Mucosa of rectum (tissue), 2 donors: ENCODE data around the gene PHYHD1.
"Not testable (repeated sequence)": the region's sequence is repeated elsewhere in the genome, so short reads cannot be mapped to it uniquely, and the experiment has no call there.

Experiments
- H3K27ac ChIP-seq, 2 donors: one replicate each; pipeline ENCODE4 v1.7.0; 2013; ENCODE audit warnings: inconsistent platforms in 2 of 2, low read depth in 2 of 2, low read length in 2 of 2
- H3K27me3 ChIP-seq, 2 donors: one replicate each; pipeline ENCODE4 v1.7.0; 2013; ENCODE audit warnings: low read length in 2 of 2; ENCODE audit not compliant: control insufficient read depth in 2 of 2, insufficient read depth in 2 of 2
- H3K36me3 ChIP-seq, 2 donors: one replicate each; pipeline ENCODE4 v1.7.0; 2013; ENCODE audit warnings: low read length in 2 of 2; ENCODE audit not compliant: control insufficient read depth in 2 of 2, insufficient read depth in 2 of 2
- H3K4me1 ChIP-seq, 2 donors: one replicate each; pipeline ENCODE4 v1.7.0; 2013; ENCODE audit warnings: low read length in 2 of 2, mild to moderate bottlenecking in 1 of 2; ENCODE audit not compliant: control insufficient read depth in 2 of 2, insufficient read depth in 2 of 2
- H3K4me3 ChIP-seq, 2 donors: one replicate each; pipeline ENCODE4 v1.7.0; 2013; ENCODE audit warnings: low read length in 2 of 2
- H3K9ac ChIP-seq, 2 donors: one replicate each; pipeline ENCODE4 v1.7.0; 2013; ENCODE audit warnings: low read length in 2 of 2, low read depth in 1 of 2, mild to moderate bottlenecking in 1 of 2
- H3K9me3 ChIP-seq, 2 donors: one replicate each; pipeline ENCODE4 v1.7.0; 2013; ENCODE audit warnings: low read length in 2 of 2; ENCODE audit not compliant: control insufficient read depth in 2 of 2
- donor health status: healthy.
- donor health status: Normal muscosa, but diverticular disease.

The PHYHD1 gene

GRCh38 chr9:128940946-128941755 is 20.4 kb downstream of the PHYHD1 start:
- Histone ChIP-seq H3K9ac (no peak overlapping the region), H3K4me1 (peaks cover 0 to under 1% of the 10 kb centered on the region in 2 donors), H3K4me3 (no peak overlapping the region), H3K9me3 (no peaks in the 10 kb centered on the region), H3K27ac (no peak overlapping the region), H3K27me3 (no peaks in the 10 kb centered on the region), H3K36me3 (peaks cover 0 to 6% of the 10 kb centered on the region in 2 donors)

GRCh38 chr9:128943832-128944620 is 23.2 kb downstream of the PHYHD1 start:
- H3K27ac ChIP-seq = no peak overlapping the region
- peaks cover 0 to 6% of the 10 kb centered on the region in 2 donors for H3K36me3 ChIP-seq
- no peak overlapping the region for H3K4me3 ChIP-seq
- no peaks in the 10 kb centered on the region for H3K27me3 ChIP-seq
- no peak overlapping the region for H3K9ac ChIP-seq
- H3K9me3 ChIP-seq = no peaks in the 10 kb centered on the region
- peaks cover 8 to 12% of the 10 kb centered on the region in 2 donors for H3K4me1 ChIP-seq

- H3K27me3 ChIP-seq, H3K27ac ChIP-seq, H3K9ac ChIP-seq, H3K36me3 ChIP-seq, H3K4me3 ChIP-seq, H3K9me3 ChIP-seq: not testable (repeated sequence)
- H3K4me1 ChIP-seq = peaks cover 8 to 12% of the 10 kb centered on the region in 2 donors
Observed at GRCh38 chr9:128944966-128945365, 24.2 kb downstream of the PHYHD1 start.

GRCh38 chr9:128945798-128946501 is 25.2 kb downstream of the PHYHD1 start:
- H3K9me3 ChIP-seq = no peaks in the 10 kb centered on the region
- H3K4me1 ChIP-seq = peaks cover 8 to 12% of the 10 kb centered on the region in 2 donors
- no peak overlapping the region for H3K9ac ChIP-seq
- no peaks in the 10 kb centered on the region for H3K27me3 ChIP-seq
- H3K4me3 ChIP-seq = peak overlapping the region in 1 of 2 donors; percentile 89
- H3K36me3 ChIP-seq = peaks cover 3 to 6% of the 10 kb centered on the region in 2 donors
- no peak overlapping the region for H3K27ac ChIP-seq

GRCh38 chr9:128946571-128947276 is 25.9 kb downstream of the PHYHD1 start:
- peak overlapping the region; percentile 87 to 91 for H3K9ac ChIP-seq
- peaks cover 8 to 12% of the 10 kb centered on the region in 2 donors for H3K4me1 ChIP-seq
- H3K4me3 ChIP-seq = peak overlapping the region; percentile 89 to 98
- no peaks in the 10 kb centered on the region for H3K27me3 ChIP-seq
- H3K27ac ChIP-seq = peak overlapping the region; percentile 87 to 92
- peaks cover 3 to 6% of the 10 kb centered on the region in 2 donors for H3K36me3 ChIP-seq
- no peaks in the 10 kb centered on the region for H3K9me3 ChIP-seq

- Histone ChIP-seq H3K4me3 (peak overlapping the region; percentile 89 to 98), H3K9ac (peak overlapping the region; percentile 87 to 91), H3K27ac (peak overlapping the region; percentile 87 to 92), H3K4me1 (peaks cover 8 to 12% of the 10 kb centered on the region in 2 donors), H3K36me3 (peaks cover 3 to 6% of the 10 kb centered on the region in 2 donors), H3K9me3 (no peaks in the 10 kb centered on the region), H3K27me3 (no peaks in the 10 kb centered on the region)
Observed at GRCh38 chr9:128947277-128947526, 26.4 kb downstream of the PHYHD1 start.

GRCh38 chr9:128947527-128948301 is 26.9 kb downstream of the PHYHD1 start, which contains the start of the genes DOLK and NUP188:
Gene DOLK, minus strand, starts transcription at chr9:128947603. Its CDS starts 300 bp downstream, at chr9:128947303.
Gene NUP188, plus strand, starts transcription at chr9:128947699. Its CDS starts 21 bp downstream, at chr9:128947720.
- Histone ChIP-seq H3K27ac (peak within 1 kb of the TSS; percentile 87 to 92), H3K4me3 (peak within 1 kb of the TSS; percentile 89 to 98), H3K4me1 (peaks cover 8 to 12% of the 10 kb centered on the region in 2 donors), H3K9me3 (no peaks in the 10 kb centered on the region), H3K9ac (peak within 1 kb of the TSS; percentile 91 to 92), H3K36me3 (peaks cover 3 to 6% of the 10 kb centered on the region in 2 donors), H3K27me3 (no peaks in the 10 kb centered on the region)

GRCh38 chr9:128961403-128961802 is 40.6 kb downstream of the PHYHD1 start:
- not testable (repeated sequence) for H3K9ac ChIP-seq, H3K4me1 ChIP-seq, H3K27me3 ChIP-seq, H3K9me3 ChIP-seq, H3K27ac ChIP-seq, H3K4me3 ChIP-seq
- H3K36me3 ChIP-seq = peaks cover 23 to 33% of the 10 kb centered on the region in 2 donors

GRCh38 chr9:128969491-128969890 is 48.7 kb downstream of the PHYHD1 start:
- peaks cover 34 to 49% of the 10 kb centered on the region in 2 donors for H3K36me3 ChIP-seq

More at GRCh38 chr9:128969491-128969890, 48.7 kb downstream of the PHYHD1 start:
- no peak overlapping the region for H3K27ac ChIP-seq
- H3K4me3 ChIP-seq = no peak overlapping the region
- no peaks in the 10 kb centered on the region for H3K4me1 ChIP-seq
- no peaks in the 10 kb centered on the region for H3K27me3 ChIP-seq
- no peaks in the 10 kb centered on the region for H3K9me3 ChIP-seq
- H3K9ac ChIP-seq = no peak overlapping the region
